VCaP (cell line): ENCODE data around the gene KHDC1L.

Experiments
- H3K27ac ChIP-seq: fragments of 450-650 bp; 2 replicates; pipeline ENCODE4 v1.5.1; 2017
- CTCF ChIP-seq: fragments of 450-650 bp; conservative IDR thresholded peaks from 2 replicates; pipeline ENCODE4 v1.5.1; 2017; ENCODE audit warnings: mild to moderate bottlenecking, moderate library complexity

The KHDC1L gene

GRCh38 chr6:73231986-73232391 is 6.7 kb upstream of the KHDC1L start:
- no peak overlapping the region for H3K27ac ChIP-seq

GRCh38 chr6:73227606-73228255 is 2.4 kb upstream of the KHDC1L start:
- no peak for TF ChIP-seq CTCF
- no peak overlapping the region for H3K27ac ChIP-seq

More at GRCh38 chr6:73231986-73232391, 6.7 kb upstream of the KHDC1L start:
- no peak for TF ChIP-seq CTCF

- no peak overlapping the region for H3K27ac ChIP-seq
- no peak for TF ChIP-seq CTCF
Measured at GRCh38 chr6:73216859-73217258, 8.4 kb downstream of the KHDC1L start.

GRCh38 chr6:73209117-73209516 is 16.2 kb downstream of the KHDC1L start:
- no peak for TF ChIP-seq CTCF
- no peak overlapping the region for H3K27ac ChIP-seq

GRCh38 chr6:73207221-73207837 is 18.0 kb downstream of the KHDC1L start:
- TF ChIP-seq CTCF: no peak
- no peak overlapping the region for H3K27ac ChIP-seq

- no peak for TF ChIP-seq CTCF
Measured at GRCh38 chr6:73204252-73204651, 21.0 kb downstream of the KHDC1L start.

GRCh38 chr6:73203098-73203497 is 22.2 kb downstream of the KHDC1L start:
- TF ChIP-seq CTCF: no peak
- H3K27ac ChIP-seq: no peak overlapping the region

More at GRCh38 chr6:73204252-73204651, 21.0 kb downstream of the KHDC1L start:
- H3K27ac ChIP-seq: no peak overlapping the region
